Body of pancreas (tissue), 4 donors: ENCODE measurements around the gene TCTN2.

Experiments
- CTCF ChIP-seq, 7 experiments: fragments of 450-650 bp in 4 of 7; fragments of 200-600 bp in 3 of 7; sonication (generic) in 3 of 7; IDR thresholded peaks; one replicate each; pipeline ENCODE4 v1.5.1; 2016 to 2019; ENCODE audit warnings: antibody characterized with exemption in 7 of 7
- POLR2A ChIP-seq, 3 donors: fragments of 450-650 bp; IDR thresholded peaks; one replicate each; pipeline ENCODE4 v1.6.1; 2016; ENCODE audit warnings: antibody characterized with exemption in 3 of 3, mild to moderate bottlenecking in 2 of 3

- TF ChIP-seq CTCF (IDR thresholded peaks at IDR 0.05) = no peak
- no peak for TF ChIP-seq POLR2A (IDR thresholded peaks at IDR 0.05)
Measured at GRCh38 chr12:123686636-123687190, 15.8 kb downstream of the TCTN2 start.
